Activated CD4-positive, alpha-beta T cell treated with anti-CD3 and anti-CD28 coated beads, Interleukin-2, amount 50 U/mL, for 24 hours (primary cell): Measurements from ENCODE around the gene RPTOR.

ENCODE experiments used
- DNase-seq, 2 donors: peaks; one replicate each; pipeline ENCODE4 v3.0.0-alpha.2; 2020; ENCODE audit warnings: low read depth in 1 of 2, low spot score in 1 of 2

Gene RPTOR

DNA sequence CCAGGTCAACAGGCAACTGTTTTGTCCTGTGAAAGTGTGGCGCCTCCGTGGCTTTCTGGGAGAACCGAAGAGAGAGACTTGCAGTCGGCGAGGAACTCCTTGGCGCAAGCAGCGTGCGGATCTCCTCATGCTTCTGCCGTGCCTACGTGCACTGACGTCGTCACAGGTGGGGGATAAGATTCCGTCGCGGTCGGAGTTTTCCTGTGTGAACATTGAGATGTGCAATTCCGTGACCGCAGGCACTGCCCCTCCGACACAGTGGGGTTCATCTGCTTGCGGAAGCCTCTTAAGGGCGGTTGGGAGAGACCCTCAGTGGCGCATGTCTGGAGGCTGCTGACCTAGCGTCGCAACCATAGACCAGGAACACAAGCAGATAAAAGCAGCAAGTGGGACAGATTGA lies 234.7 kb downstream of the RPTOR start:
- DNase-seq, result no peak

DNA sequence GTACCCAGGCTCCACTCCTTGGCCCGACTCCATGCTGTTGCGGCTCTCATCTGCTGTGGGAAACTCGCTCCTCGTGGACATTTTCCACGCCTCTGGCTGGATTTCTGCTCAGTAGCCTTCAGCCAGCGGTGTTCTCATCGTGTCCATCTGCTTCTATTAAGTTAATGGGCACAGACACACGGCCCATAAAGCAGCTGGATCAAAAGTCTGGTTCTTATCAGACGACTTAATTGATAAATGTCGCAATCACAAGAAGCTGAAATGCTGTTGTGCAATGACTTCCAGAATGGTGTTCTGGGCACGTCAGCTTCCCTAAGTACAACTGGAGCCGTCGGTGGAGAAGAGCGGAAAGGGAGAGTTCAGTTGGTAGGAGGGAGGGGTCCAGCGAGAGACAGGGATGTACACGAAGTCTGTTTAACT lies 235.3 kb downstream of the RPTOR start:
- no peak for DNase-seq

DNA sequence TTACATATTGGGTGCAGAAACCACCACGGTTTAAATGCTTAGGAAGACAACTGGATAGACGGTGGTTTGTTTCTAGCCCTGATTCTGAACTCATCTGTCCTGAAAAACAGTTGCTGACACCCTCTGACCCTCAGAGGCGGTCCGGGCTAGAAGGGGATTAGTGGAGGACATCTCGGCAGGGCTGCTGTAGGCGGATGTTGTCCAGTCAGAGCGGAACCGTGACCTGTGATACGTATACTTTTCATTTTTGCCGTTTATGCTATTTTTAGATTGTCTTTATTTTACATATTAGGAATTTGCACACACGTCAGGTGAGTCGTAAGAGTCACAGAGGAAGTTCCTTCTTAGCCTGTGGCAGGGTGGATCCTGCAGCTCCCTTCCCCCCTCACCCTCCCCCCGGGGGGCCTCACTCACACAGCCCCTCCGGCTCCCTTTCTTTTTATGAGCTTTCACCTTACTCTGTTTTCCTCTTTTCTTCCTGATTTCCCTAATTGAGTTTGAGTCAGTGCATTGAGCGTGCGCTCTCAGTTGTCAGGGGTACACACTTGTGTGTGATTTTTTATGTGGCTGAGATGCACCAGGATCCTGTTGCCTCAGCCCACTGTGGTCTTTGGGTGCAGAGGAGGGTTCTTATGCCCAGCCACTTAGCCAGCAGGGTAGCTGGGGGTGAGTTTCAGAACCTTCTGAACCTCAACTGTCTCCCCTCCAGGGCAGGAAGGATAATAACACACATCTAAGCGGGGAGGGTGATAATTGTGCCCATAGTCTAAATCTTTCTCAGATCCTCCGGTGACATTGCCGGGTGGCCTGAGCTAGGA lies 236.0 kb downstream of the RPTOR start:
- no peak for DNase-seq

GRCh38 chr17:80781211-80781610 lies 236.6 kb downstream of the RPTOR start:
- no peak for DNase-seq

DNA sequence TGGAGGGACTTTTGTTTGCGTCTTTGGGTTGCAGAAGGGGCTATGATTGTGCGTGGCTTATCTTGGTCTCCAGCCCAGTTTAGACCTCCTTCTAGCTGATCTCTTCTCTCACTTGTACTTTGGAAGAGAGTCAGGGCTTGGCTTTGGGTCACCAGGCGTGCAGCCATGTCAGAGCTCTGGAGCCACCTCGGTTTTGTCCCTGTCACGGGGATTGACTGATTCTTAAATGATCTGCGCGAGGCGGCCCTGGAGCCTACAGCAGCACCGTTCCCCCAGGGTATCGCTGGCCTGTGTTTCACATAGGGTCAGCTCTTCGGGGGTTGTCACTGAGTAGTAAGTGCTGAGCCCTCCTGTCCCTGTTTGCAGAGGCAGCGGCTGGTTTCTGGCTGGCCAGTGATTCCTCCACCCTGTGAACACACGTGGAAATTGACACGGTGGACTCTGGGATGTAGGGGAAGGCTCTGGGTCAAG lies 237.2 kb downstream of the RPTOR start:
- DNase-seq, result no peak

GRCh38 chr17:80782536-80783427 lies 238.1 kb downstream of the RPTOR start:
- no peak for DNase-seq

DNA sequence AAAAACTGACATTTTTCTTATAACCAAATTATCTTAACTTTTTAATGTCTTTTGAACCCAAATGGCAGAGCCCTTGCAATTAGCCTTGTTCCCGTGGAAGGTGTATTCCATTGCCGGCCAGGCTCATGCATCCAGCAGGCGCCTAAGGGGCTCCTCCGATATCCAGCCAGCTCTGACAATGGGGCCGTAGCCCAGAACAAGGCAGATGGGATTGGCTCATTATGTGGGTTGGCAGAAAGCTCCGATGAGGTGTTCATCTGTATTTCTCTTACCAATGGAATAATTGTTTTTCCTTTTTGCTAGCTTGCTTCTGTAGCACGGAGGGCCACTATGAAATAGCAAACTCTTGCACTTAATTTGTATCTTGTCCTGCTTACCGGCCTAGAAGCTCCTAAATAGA lies 238.8 kb downstream of the RPTOR start:
- DNase-seq, result no peak

DNA sequence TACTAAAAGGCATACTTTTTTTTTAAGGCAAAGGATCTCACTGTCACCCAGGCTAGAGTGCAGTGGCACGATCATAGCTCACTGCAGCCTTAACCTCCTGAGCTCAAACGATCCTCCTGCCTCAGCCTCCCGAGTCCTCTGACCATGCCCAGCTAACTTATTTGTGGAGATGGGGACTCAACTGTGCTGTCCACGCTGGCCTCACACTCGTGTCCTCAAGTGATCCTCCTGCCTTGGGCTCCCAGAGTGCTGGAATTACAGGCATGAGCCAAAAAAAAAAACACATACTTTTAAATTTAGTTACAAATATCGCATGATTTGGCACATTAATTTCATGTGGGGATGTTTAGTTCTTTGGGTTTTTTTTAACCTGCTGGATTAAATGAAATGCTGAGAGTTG lies 239.3 kb downstream of the RPTOR start:
- DNase-seq, result no peak

GRCh38 chr17:80785477-80786178 lies 241.0 kb downstream of the RPTOR start:
- peak in 1 of 2 donors; percentile 46 for DNase-seq

GRCh38 chr17:80786470-80786869 lies 241.8 kb downstream of the RPTOR start:
- DNase-seq, result no peak

DNA sequence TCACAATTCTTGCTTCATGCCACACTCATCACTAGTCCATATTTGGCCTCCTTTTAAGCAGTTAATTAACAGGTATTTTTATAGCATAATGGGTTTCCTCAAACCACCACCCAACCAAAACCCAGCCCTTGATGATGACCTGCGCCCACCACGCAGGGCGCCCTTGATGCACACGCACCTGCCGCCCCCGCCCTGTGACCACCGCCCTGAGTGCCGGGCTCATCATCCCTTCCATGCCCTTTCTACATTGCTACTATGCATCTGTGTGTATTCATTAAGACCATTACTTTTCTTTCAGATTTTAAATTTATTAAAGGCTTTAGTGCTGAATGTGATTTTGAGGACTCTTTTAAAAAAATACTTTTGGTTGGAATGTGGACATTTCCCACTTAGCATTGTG lies 242.2 kb downstream of the RPTOR start:
- DNase-seq, result no peak

GRCh38 chr17:80787881-80788280 lies 243.2 kb downstream of the RPTOR start:
- no peak for DNase-seq

DNA sequence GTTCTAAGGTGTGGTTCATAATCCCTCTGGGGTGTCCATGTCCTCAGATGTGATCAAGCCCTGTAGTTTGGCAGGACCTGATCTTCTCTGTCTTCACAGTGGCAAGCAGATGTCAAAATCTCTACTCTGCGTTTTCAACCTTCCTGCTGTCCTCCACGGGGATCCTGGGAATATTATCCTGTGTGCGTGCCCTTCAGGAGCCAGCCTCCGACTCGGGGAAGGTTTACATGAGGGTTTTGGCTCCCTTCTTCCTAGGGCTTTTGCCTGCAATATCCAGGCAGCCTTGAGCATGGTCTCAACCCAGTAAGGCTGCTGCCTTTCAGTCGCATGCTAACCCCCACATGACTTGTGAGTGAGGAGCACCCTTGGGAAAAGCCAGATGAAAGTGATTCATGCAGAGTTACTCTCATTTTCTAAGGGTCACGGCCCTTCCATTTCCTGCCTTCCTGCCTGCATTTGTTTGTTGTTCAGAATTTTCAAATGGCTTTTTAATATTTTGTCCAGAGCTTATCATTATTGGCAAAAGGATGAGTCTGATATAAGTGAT lies 244.8 kb downstream of the RPTOR start:
- DNase-seq, result peak in 1 of 2 donors; percentile 44

DNA sequence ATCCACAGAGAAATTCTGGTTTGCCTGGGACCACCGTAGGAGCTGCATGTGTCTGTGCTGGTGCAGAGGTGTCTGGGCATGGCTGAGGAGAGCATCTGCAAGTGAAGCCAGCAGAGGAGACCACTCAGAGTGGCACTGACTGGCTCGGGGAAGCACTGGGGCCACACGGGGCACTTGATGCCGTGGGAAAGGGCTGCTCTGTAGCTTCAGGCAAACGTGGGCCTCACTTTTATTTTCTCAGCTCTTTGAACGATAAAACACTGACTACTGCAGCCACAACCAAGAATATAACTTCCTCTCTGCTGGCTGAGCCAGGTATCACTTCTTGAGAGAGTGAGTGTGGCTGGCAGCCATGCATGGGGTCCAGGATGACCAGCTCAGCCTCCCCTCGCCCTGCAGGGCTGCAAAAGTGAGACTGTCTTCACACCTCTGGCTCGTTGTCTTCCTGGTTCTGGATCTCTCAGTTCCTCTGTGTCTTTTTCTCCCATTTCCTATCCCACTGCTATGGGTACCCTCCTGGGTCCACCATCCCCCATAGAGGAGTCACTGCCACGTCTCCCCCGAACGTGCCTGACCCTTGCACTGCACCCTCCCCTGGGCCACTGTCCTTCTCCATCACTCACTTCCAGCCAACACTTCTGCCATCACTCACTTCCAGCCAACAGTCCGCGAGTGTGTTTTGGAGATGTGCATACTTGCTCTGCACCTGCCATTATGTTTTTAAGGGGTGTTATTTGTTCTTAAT lies 245.6 kb downstream of the RPTOR start:
- DNase-seq, result no peak

- no peak for DNase-seq
Measured at GRCh38 chr17:80790981-80791742, 246.5 kb downstream of the RPTOR start.

- peak in 1 of 2 donors; percentile 62 for DNase-seq
Measured at GRCh38 chr17:80791758-80792284, 247.2 kb downstream of the RPTOR start.

DNA sequence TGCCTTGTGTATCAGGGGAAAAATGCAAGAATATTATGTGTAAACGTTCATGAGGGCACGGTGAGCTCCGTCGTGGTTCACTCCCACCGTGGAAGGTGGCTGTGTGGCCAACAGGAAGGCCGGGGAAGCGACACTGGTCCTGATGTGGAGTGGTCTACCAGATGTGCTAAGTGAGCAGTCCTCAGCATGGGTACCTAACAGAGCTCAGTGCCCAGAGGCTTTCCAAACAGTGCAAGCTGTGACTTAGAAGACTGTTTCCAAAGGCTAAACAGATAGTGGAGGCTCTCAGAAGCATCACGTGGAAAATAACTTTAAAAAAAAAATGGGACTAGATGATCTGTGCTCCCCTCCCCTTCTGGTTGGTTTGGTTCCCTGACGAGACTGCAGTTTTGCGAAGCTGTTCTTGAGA lies 247.7 kb downstream of the RPTOR start:
- DNase-seq, result no peak

DNA sequence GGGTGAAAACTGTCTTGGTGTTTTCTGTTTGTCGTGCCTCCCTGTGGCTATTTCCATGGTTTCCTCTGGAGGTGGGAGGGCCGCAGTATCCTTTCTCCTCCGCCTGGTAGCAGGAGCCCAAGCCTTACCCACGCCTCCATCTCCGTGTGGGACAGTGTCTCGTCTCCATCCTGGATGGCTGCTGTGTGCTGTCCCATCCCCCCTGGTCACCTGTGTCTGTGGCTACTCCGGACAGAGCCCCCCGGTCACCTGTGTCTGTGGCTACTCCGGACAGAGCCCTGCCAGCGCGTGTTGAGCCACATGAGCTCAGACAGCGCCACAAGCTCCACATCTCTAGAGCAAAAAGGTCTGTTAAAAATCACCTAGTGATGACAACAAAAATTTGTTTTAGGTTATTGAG lies 248.8 kb downstream of the RPTOR start:
- no peak for DNase-seq

DNA sequence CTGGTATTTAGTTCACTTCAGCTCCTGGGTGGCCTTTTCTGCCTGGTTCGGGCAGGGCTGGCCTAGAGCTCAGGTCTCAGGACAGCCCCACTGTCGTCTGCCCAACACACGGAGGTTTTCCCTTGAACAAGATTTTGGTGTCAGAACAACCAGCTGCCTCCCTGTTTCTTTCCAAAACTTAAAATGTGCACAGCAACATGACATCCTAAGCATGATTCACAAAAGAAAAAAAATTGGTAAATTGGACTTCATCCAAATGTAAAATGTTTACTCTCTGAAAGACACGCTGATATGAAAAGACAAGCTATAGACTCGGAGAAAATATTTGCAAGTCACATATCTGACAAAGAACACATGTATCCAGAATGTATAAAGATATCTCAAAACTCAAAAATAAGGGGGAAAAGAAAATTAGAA lies 249.2 kb downstream of the RPTOR start:
- no peak for DNase-seq
